GM21825 (cell line): ENCODE results near the gene TERB1.

Experiments
- ATAC-seq: cut with Tn5 transposase; IDR thresholded peaks from one replicate; pipeline ENCODE4 v1.9.1; 2021; ENCODE audit warnings: mild to moderate bottlenecking, moderate library complexity; ENCODE audit not compliant: unreplicated experiment

The TERB1 gene, protein sequence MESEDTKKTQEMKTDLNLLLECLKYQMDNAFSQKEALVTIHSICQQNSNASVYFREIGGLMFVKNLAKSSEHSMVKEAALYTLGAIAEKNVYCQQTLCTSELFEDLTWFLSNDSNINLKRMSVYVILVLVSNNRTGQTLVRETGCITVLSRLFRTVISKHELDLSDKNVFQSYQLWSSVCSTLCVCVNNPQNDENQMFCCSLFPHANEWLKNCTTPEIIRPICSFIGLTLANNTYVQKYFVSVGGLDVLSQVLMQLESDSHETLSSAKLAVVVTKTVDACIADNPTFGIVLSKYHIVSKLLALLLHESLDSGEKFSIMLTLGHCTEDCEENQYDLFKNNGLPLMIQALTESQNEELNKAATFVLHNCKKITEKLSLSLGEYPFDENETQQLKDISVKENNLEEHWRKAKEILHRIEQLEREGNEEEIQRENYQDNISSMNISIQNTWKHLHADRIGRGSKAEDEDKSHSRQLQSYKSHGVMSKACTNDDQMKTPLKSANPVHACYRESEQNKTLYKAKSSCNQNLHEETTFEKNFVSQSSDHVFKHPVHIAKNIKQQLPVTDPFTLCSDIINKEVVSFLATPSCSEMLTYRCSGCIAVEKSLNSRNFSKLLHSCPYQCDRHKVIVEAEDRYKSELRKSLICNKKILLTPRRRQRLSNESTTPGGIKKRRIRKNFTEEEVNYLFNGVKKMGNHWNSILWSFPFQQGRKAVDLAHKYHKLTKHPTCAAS

GRCh38 chr16:66801320-66802105 lies at the start of gene TERB1:
TERB1 (minus strand) TSS chr16:66801584; CDS start chr16:66796798, 4,786 bp downstream.
- ATAC-seq = no peak

- no peak for ATAC-seq
Measured at GRCh38 chr16:66850115-66850815, 48.9 kb upstream of the TERB1 start.

DNA sequence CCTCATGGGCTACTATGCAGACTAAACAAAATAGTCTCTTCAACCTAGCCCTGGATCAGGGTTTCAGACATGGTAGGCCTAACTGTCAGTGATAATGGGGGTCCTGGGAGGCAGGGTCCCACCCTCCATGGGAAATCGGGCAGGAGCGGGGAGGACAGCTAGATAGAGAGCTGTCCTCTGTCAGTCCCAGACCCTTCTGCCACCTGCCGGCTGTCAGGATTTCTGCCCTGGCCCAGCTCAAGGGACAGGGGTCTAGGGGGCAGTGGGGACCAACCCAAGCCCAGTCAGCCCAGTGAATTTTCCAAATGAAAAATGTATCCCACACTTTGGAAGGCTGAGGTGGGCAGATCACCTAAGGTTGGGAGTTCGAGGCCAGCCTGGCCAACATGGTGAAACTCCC lies 48.2 kb upstream of the TERB1 start:
- ATAC-seq = no peak

GRCh38 chr16:66849021-66849420 lies 47.6 kb upstream of the TERB1 start:
- ATAC-seq = no peak

- no peak for ATAC-seq
Measured at GRCh38 chr16:66848172-66848571, 46.8 kb upstream of the TERB1 start.

- ATAC-seq = no peak
Measured at GRCh38 chr16:66847533-66848067, 46.2 kb upstream of the TERB1 start.

DNA sequence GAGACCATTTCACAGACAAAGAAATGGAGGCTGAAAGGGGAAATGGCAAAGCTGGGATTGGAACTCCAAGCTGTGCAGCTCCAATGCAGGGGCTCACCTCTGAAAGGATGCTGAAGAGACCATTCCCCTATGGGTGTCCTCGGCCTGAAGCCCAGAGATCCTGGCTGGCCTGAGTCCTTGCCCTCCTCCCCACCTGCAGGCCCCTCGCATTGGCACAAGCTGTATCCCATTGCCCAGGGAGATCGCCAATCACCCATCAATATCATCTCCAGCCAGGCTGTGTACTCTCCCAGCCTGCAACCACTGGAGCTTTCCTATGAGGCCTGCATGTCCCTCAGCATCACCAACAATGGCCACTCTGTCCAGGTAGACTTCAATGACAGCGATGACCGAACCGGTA lies 45.4 kb upstream of the TERB1 start:
- no peak for ATAC-seq

- no peak for ATAC-seq
Measured at GRCh38 chr16:66846266-66846665, 44.9 kb upstream of the TERB1 start.

DNA sequence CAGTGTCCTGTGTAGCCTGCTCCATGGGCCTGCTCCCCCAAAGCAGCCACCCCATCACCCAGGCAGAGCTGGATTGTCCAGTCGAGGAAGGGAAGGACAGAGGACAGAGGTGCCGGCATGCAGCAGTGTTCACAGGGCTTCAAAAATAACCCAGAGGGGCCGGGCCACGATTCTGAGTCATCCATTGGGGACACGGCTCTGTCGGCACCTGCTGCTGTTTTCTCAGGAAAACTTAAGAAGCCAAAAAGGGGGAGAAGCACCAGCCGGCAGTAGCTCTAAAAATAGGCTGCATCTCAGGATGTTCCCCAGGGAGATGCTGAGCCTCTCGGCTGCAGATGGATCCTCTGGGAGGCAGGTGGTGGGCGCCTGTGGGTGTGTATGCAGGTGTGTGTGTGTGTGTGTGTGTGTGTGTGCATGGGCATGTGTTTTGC lies 44.4 kb upstream of the TERB1 start:
- no peak for ATAC-seq

DNA sequence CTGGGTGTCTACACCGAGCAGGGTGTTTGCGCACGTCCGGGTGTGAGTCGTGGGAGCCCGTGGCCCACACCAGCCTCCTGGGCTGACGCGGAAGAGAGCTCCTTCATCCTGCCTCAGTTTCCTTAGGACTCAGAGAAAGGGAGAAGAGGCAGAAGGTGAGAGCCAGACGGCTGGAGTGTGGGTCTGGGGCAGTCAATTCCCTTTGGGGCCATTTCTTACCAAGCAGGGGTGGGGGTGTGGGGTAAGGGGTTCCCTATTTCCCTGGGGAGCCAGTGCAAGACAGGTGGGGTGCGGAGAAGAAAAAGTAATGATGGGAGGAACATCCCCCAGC lies 43.7 kb upstream of the TERB1 start:
- ATAC-seq = no peak

DNA sequence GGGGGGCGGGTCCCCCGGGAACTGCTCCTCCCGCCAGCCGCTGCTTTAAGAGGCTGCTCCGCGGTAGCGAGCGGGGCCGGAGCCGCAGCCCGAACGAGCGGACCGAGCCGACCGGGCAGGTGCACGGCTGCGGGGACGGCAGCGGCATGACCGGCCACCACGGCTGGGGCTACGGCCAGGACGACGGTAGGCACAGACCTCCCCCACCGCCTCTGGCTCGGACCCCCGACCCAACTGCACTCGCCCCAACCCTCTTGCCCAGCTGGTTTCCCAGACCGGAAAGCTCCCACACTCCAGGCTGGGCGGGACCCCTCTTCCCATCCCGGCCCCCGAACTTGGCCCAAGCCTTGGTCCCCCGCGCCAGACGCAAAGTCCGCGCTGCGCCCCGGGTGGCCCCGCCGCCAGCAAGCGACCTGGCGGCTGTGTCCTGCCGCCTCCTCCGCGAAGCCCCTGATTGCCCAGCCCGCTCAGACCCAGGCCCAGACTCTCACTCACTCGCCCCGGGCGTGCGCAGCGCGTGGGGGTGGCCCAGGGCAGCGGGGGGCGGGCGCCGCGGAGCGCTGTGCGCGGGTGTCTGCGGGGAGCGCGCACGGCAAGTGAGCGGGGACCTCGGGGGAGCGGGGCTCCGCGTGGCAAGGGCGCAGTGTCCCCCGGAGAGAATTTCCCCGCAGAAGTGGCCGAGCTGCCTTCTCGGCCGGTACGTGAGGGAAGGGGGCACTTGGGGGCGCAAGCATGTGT lies 43.1 kb upstream of the TERB1 start, which contains the start of gene CA7:
Gene CA7 (plus strand): TSS at position 73 of the 738 bp plus-strand sequence. CDS start 74 bp downstream, at position 147.
- no peak for ATAC-seq

DNA sequence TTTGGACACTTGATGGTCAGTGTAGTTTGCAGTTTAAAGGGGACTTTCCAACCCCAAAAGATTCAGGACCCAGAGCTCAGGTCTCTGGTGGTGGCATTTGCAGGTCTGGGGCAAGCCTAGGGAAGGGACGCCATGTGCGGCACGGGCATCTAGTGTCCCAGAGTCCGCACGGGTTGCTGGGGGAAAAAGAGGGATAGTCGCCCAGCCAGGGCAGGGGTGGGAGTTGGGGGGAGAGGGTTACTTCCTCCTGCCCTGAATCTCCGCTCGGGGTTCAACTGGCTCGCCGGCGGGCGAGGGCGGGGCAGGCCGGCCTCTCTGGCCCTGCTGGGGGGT lies 42.6 kb upstream of the TERB1 start:
- no peak for ATAC-seq

DNA sequence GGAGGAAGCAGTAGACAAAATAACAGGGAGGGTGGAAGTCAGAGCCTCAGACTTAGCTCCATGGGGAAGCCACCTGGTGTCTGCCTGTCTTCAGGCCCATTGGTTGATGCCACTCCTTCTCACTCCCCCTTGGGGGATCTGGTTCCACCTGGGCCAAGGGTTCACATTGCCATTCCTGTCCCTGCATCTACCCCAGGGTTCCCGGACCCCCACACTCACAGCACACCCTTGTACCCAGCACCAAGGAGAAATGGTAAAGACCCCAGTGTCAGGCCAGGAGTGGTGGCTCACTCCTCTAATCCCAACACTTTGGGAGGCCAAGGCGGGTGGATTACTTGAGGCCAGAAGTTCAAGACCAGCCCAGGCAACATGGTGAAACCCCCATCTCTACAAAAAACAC lies 41.8 kb upstream of the TERB1 start:
- ATAC-seq = no peak

GRCh38 chr16:66842765-66843164 lies 41.4 kb upstream of the TERB1 start:
- no peak for ATAC-seq

GRCh38 chr16:66841366-66841765 lies 40.0 kb upstream of the TERB1 start:
- no peak for ATAC-seq

GRCh38 chr16:66840883-66841282 lies 39.5 kb upstream of the TERB1 start:
- ATAC-seq = no peak

GRCh38 chr16:66834746-66835145 lies 33.4 kb upstream of the TERB1 start:
- no peak for ATAC-seq

DNA sequence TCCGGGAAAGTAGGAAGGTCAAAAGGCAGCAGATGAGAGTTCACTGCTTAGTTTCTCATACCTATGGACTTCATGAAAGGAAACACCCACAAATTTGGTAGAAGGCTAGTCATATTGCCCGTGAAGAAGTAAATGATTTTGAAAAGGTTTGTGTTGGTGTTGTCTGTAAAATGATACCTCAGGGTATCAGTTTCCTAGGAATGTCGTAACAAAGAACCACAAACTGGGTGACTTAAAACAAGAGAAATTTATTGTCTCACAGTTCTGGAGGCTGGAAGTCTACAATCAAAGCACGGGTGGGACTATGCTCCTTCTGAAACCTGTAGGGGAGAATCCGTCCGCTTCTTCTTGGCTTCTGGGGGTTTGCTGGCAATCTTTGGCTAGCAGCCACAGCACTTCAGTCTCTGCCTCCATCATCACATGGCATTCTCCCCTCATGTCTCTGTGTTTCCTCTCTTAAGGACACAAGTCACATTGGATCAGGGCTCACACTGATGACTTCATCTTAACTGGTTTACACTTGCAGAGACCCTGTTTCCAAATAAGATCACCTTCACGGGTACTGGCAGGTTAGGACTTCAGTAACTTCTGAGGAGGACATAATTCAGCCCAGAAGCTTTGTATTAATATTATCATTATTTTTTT lies 31.4 kb upstream of the TERB1 start:
- ATAC-seq = no peak

DNA sequence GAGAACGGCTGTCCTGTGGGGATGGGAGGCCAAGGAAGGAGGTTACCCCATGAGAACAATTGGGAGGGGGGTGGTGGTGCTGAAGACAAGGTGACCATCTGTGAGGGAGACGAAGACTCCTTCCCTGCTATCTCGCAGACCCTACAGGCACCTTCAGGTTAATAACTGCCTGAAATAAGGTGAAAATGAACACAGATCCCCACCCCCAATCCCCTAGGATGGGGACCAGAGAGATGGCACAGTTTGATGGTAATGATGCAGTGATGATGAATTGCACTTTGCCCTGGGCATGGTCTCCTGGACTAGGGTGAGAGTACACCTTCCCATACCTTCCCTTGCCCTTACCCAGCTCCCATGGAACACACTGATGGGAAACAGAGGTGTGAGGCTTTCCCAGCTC lies 30.8 kb upstream of the TERB1 start:
- ATAC-seq = no peak
